Hepatocyte (in vitro differentiated cells): ENCODE data around the gene KIRREL1.

Experiments used
- CTCF ChIP-seq: fragments of 200-600 bp; sonication (generic); IDR thresholded peaks from 2 replicates; pipeline ENCODE4 v1.5.1; 2016; ENCODE audit warnings: antibody characterized with exemption, mild to moderate bottlenecking; ENCODE audit not compliant: poor library complexity
- EZH2 ChIP-seq: fragments of 200-600 bp; sonication (generic); IDR thresholded peaks from 2 replicates; pipeline ENCODE4 v1.6.1; 2016; ENCODE audit warnings: antibody characterized with exemption, mild to moderate bottlenecking, borderline replicate concordance
- EZH2phosphoT487 ChIP-seq: fragments of 200-600 bp; sonication (generic); IDR thresholded peaks from one replicate; pipeline ENCODE4 v1.6.1; 2018; ENCODE audit warnings: antibody characterized with exemption, mild to moderate bottlenecking, low read depth, moderate library complexity; ENCODE audit not compliant: unreplicated experiment, severe bottlenecking

GRCh38 chr1:157983787-157984186, 9.7 kb upstream of the KIRREL1 start:
- TF ChIP-seq CTCF, result no peak
- no peak for TF ChIP-seq EZH2
- TF ChIP-seq EZH2phosphoT487, result no peak
